Stimulated activated CD8-positive, alpha-beta memory T cell treated with anti-CD3 and anti-CD28 coated beads, Interleukin-12 subunit alpha, Interleukin-12 subunit beta, amount 100 ng/mL, for 24 hours (primary cell): ENCODE results near the gene HNRNPH2.

ENCODE experiments used
- DNase-seq: peaks from one replicate; pipeline ENCODE4 v3.0.0-alpha.2; 2020; ENCODE audit errors: extremely low read depth

The HNRNPH2 gene

GRCh38 chrX:101460669-101461068 is 52.6 kb downstream of the HNRNPH2 start:
- DNase-seq, result no peak

GRCh38 chrX:101462892-101463291 is 54.9 kb downstream of the HNRNPH2 start:
- no peak for DNase-seq
